GM19238 (cell line): Measurements from ENCODE around the gene XRN2.

Experiments used
- DNase-seq: peaks from one replicate; pipeline ENCODE4 v3.0.0; 2011; ENCODE audit warnings: low spot score; ENCODE audit not compliant: insufficient read length

Gene XRN2

GRCh38 chr20:21303061-21303871, at the start of gene XRN2:
Gene XRN2 (plus strand): TSS chr20:21303331. CDS start chr20:21303399, 68 bp downstream.
- peak; percentile 83 for DNase-seq

GRCh38 chr20:21257192-21257591, 45.9 kb upstream of the XRN2 start:
- DNase-seq = no peak

- DNase-seq = no peak
These were observed 44.7 kb upstream of the XRN2 start for GRCh38 chr20:21258411-21258810.

GRCh38 chr20:21259346-21259745, 43.8 kb upstream of the XRN2 start:
- no peak for DNase-seq

GRCh38 chr20:21262812-21263211, 40.3 kb upstream of the XRN2 start:
- no peak for DNase-seq

GRCh38 chr20:21265261-21266190, 37.6 kb upstream of the XRN2 start:
- DNase-seq = no peak

GRCh38 chr20:21266191-21266536, 37.0 kb upstream of the XRN2 start:
- no peak for DNase-seq

GRCh38 chr20:21269772-21270171, 33.4 kb upstream of the XRN2 start:
- no peak for DNase-seq

- DNase-seq = no peak
These were observed 32.3 kb upstream of the XRN2 start for GRCh38 chr20:21270806-21271205.

- no peak for DNase-seq
These were observed 30.9 kb upstream of the XRN2 start for GRCh38 chr20:21272279-21272678.

- no peak for DNase-seq
These were observed 30.5 kb upstream of the XRN2 start for GRCh38 chr20:21272679-21273078.

- DNase-seq = no peak
These were observed 29.3 kb upstream of the XRN2 start for GRCh38 chr20:21273755-21274386.

- no peak for DNase-seq
These were observed 24.3 kb upstream of the XRN2 start for GRCh38 chr20:21278829-21279228.

GRCh38 chr20:21279706-21280521, 23.2 kb upstream of the XRN2 start:
- DNase-seq = no peak

GRCh38 chr20:21280522-21281016, 22.6 kb upstream of the XRN2 start:
- DNase-seq = no peak

GRCh38 chr20:21286775-21287174, 16.4 kb upstream of the XRN2 start:
- no peak for DNase-seq

- DNase-seq = no peak
These were observed 14.4 kb upstream of the XRN2 start for GRCh38 chr20:21288587-21289370.

GRCh38 chr20:21289651-21290050, 13.5 kb upstream of the XRN2 start:
- DNase-seq = no peak

GRCh38 chr20:21291026-21291425, 12.1 kb upstream of the XRN2 start:
- no peak for DNase-seq

- no peak for DNase-seq
These were observed 8.4 kb upstream of the XRN2 start for GRCh38 chr20:21294755-21295154.
